Measurements from ENCODE around the gene FNIP1.

GRCh38 chr5:131682175-131682574 is 114.6 kb downstream of the FNIP1 start:
- TF ChIP-seq CTCF (IDR thresholded peaks at IDR 0.05 in 8 of 11, conservative IDR thresholded peaks at IDR 0.05 in 3 of 11): no peak
- TF ChIP-seq POLR2A (IDR thresholded peaks at IDR 0.05): no peak

All from spleen (tissue), 7 donors.